H9 (cell line): ENCODE measurements around the gene MOB4. TPM values are rescaled to one million over a fixed set of nuclear protein-coding genes. Genes with fewer than 3 reads are reported as not detected.

Experiments
- DNase-seq: peaks from one replicate; pipeline ENCODE4 v3.0.0-alpha.2; 2017
- H2AFZ ChIP-seq: one replicate; pipeline ENCODE4 v1.6.1; 2013; ENCODE audit warnings: mild to moderate bottlenecking, low read length, control low read depth, moderate library complexity
- H2AK5ac ChIP-seq: 2 replicates; pipeline ENCODE4 v1.6.1; 2013; ENCODE audit warnings: low read length, control low read depth, mixed read lengths; ENCODE audit not compliant: insufficient read length
- H2BK120ac ChIP-seq: one replicate; pipeline ENCODE4 v1.6.1; 2013; ENCODE audit warnings: low read depth, mild to moderate bottlenecking, low read length, control low read depth, inconsistent platforms; ENCODE audit not compliant: poor library complexity, severe bottlenecking
- H2BK12ac ChIP-seq: 2 replicates; pipeline ENCODE4 v1.6.1; 2013; ENCODE audit warnings: low read length, control low read depth, mixed read lengths, low read depth; ENCODE audit not compliant: insufficient read length
- H2BK15ac ChIP-seq: 2 replicates; pipeline ENCODE4 v1.6.1; 2013; ENCODE audit warnings: low read depth, low read length, control low read depth
- H2BK20ac ChIP-seq: one replicate; pipeline ENCODE4 v1.6.1; 2013; ENCODE audit warnings: low read depth, mild to moderate bottlenecking, low read length, control low read depth, inconsistent platforms; ENCODE audit not compliant: poor library complexity, severe bottlenecking
- H2BK5ac ChIP-seq: 2 replicates; pipeline ENCODE4 v1.6.1; 2013; ENCODE audit warnings: low read length, control low read depth, mixed read lengths; ENCODE audit not compliant: insufficient read length
- H3K14ac ChIP-seq: 2 replicates; pipeline ENCODE4 v1.6.1; 2013; ENCODE audit warnings: low read length, control low read depth; ENCODE audit not compliant: insufficient read depth
- H3K18ac ChIP-seq: 2 replicates; pipeline ENCODE4 v1.6.1; 2013; ENCODE audit warnings: low read depth, mild to moderate bottlenecking, mixed read lengths, low read length, control low read depth; ENCODE audit not compliant: insufficient read length
- H3K23ac ChIP-seq: 2 replicates; pipeline ENCODE4 v1.6.1; 2013; ENCODE audit warnings: low read length, control low read depth, mixed read lengths, low read depth; ENCODE audit not compliant: insufficient read length
- H3K23me2 ChIP-seq: 2 replicates; pipeline ENCODE4 v1.6.1; 2013; ENCODE audit warnings: low read depth, mild to moderate bottlenecking, mixed read lengths, low read length, control low read depth; ENCODE audit not compliant: insufficient read length, poor library complexity, severe bottlenecking
- H3K27ac ChIP-seq: 2 replicates; pipeline ENCODE4 v1.5.1; 2013; ENCODE audit warnings: low read length, control low read depth, mixed read lengths, low read depth; ENCODE audit not compliant: insufficient read length
- H3K27me3 ChIP-seq: 2 replicates; pipeline ENCODE4 v1.6.1; 2013; ENCODE audit warnings: low read length, control low read depth, inconsistent platforms; ENCODE audit not compliant: insufficient read depth
- H3K4ac ChIP-seq: 2 replicates; pipeline ENCODE4 v1.6.1; 2013; ENCODE audit warnings: low read depth, mild to moderate bottlenecking, control low read depth, inconsistent platforms, low read length, moderate library complexity
- H3K4me1 ChIP-seq: 2 replicates; pipeline ENCODE4 v1.6.1; 2013; ENCODE audit warnings: low read length, control low read depth, inconsistent platforms; ENCODE audit not compliant: insufficient read depth
- H3K4me2 ChIP-seq: 2 replicates; pipeline ENCODE4 v1.6.1; 2013; ENCODE audit warnings: low read length, control low read depth, mixed read lengths; ENCODE audit not compliant: insufficient read length, insufficient read depth
- H3K56ac ChIP-seq: 2 replicates; pipeline ENCODE4 v1.6.1; 2013; ENCODE audit warnings: low read depth, mild to moderate bottlenecking, mixed read lengths, low read length, control low read depth; ENCODE audit not compliant: insufficient read length
- H3K79me1 ChIP-seq: 2 replicates; pipeline ENCODE4 v1.6.1; 2013; ENCODE audit warnings: low read depth, mild to moderate bottlenecking, moderate library complexity, low read length, control low read depth, inconsistent platforms; ENCODE audit not compliant: insufficient read depth, poor library complexity, severe bottlenecking
- H3K79me2 ChIP-seq: 2 replicates; pipeline ENCODE4 v1.6.1; 2013; ENCODE audit warnings: low read length, control low read depth, inconsistent platforms; ENCODE audit not compliant: insufficient read depth
- H3K9ac ChIP-seq: 2 replicates; pipeline ENCODE4 v1.6.1; 2013; ENCODE audit warnings: low read length, control low read depth, mixed read lengths; ENCODE audit not compliant: insufficient read length; ENCODE audit errors: extremely low read depth
- H3K9me3 ChIP-seq: one replicate; pipeline ENCODE4 v1.6.1; 2013; ENCODE audit warnings: low read depth, low read length, inconsistent platforms; ENCODE audit not compliant: control insufficient read depth
- H3T11ph ChIP-seq: one replicate; pipeline ENCODE4 v1.6.1; 2013; ENCODE audit warnings: mild to moderate bottlenecking, low read length, control low read depth, inconsistent platforms
- H4K20me1 ChIP-seq: one replicate; pipeline ENCODE4 v1.6.1; 2013; ENCODE audit not compliant: control insufficient read depth, insufficient read length, insufficient read depth
- H4K5ac ChIP-seq: 2 replicates; pipeline ENCODE4 v1.6.1; 2013; ENCODE audit warnings: low read depth, mild to moderate bottlenecking, mixed read lengths, low read length, control low read depth; ENCODE audit not compliant: insufficient read length
- H4K8ac ChIP-seq: replicated peaks from 2 replicates; pipeline ENCODE4 v1.6.1; 2013; ENCODE audit warnings: low read length, control low read depth, mixed read lengths, low read depth; ENCODE audit not compliant: insufficient read length
- H4K91ac ChIP-seq: 2 replicates; pipeline ENCODE4 v1.6.1; 2013; ENCODE audit warnings: low read depth, mild to moderate bottlenecking, moderate library complexity, mixed read lengths, low read length, control low read depth; ENCODE audit not compliant: insufficient read length
- H3K27ac Mint-ChIP-seq, 3 experiments: 2 replicates in 2 of 3; 3 replicates in 1 of 3; pipeline ENCODE4 v1.8.0; 2020 to 2021; ENCODE audit warnings: mixed read lengths in 3 of 3, mild to moderate bottlenecking in 1 of 3, moderate library complexity in 1 of 3
- H3K27me3 Mint-ChIP-seq: 2 replicates; pipeline ENCODE4 v1.8.0; 2021; ENCODE audit warnings: low read depth, mild to moderate bottlenecking, moderate library complexity, mixed read lengths
- H3K36me3 Mint-ChIP-seq, 3 experiments: 2 replicates in 2 of 3; 3 replicates in 1 of 3; pipeline ENCODE4 v1.8.0; 2020 to 2021; ENCODE audit warnings: low read depth in 3 of 3, mixed read lengths in 3 of 3; ENCODE audit not compliant: insufficient read depth in 1 of 3
- H3K4me1 Mint-ChIP-seq, 2 experiments: 2 replicates each; pipeline ENCODE4 v1.8.0; 2020; ENCODE audit warnings: mixed read lengths in 2 of 2
- H3K4me3 Mint-ChIP-seq, 2 experiments: 2 replicates in 1 of 2; 3 replicates in 1 of 2; pipeline ENCODE4 v1.8.0; 2020 to 2021; ENCODE audit warnings: mild to moderate bottlenecking in 2 of 2, mixed read lengths in 2 of 2, moderate library complexity in 1 of 2
- H3K9me3 Mint-ChIP-seq, 2 experiments: 2 replicates in 1 of 2; 3 replicates in 1 of 2; pipeline ENCODE4 v1.8.0; 2020; ENCODE audit warnings: mild to moderate bottlenecking in 2 of 2, mixed read lengths in 2 of 2, moderate library complexity in 1 of 2
- CTCF ChIP-seq: fragments of 200-600 bp; sonication (generic); conservative IDR thresholded peaks from 3 replicates; pipeline ENCODE4 v1.8.0; 2021; ENCODE audit warnings: antibody characterized with exemption, mild to moderate bottlenecking
- WGBS: extraction: QIAGEN DNeasy Blood & Tissue Kit; methylation state at CpG from one replicate; pipeline ENCODE4 v1.1.7; 2013; ENCODE audit warnings: missing lambda C conversion rate, low lambda C conversion rate, mixed read lengths; ENCODE audit not compliant: insufficient read length; ENCODE audit errors: extremely low coverage; 5-methylcytosine and 5-hydroxymethylcytosine counted together
- total RNA-seq: library from RNA; stranded (reverse); gene quantifications from 2 replicates; pipeline ENCODE4 v1.2.1, GENCODE V29; 2021

MOB4 gene
- total RNA-seq, 1 experiment from 2014 or later = 57.6 TPM

- Histone ChIP-seq H3T11ph (no peak overlapping the region), H2AK5ac (no peak overlapping the region), H2BK12ac (no peak overlapping the region), H4K8ac (no peak overlapping the region), H3K27me3 (no peaks in the 10 kb centered on the region), H4K20me1 (no peaks in the 10 kb centered on the region), H3K56ac (no peak overlapping the region), H3K14ac (no peak overlapping the region), H3K23me2 (peaks cover 7% of the 10 kb centered on the region), H2BK15ac (no peak overlapping the region), H2AFZ (no peak overlapping the region), H3K79me2 (peaks cover 16% of the 10 kb centered on the region; the same call in 1 of the 2 replicates), H4K5ac (no peak overlapping the region), H3K4me1 (0 out of 2 replicates have a peak, but pooled peaks cover 3% of the 10 kb centered on the region), H3K79me1 (no peaks in the 10 kb centered on the region), H2BK20ac (no peak overlapping the region), H3K23ac (no peak overlapping the region), H4K91ac (no peak overlapping the region), H3K4me2 (no peak overlapping the region), H2BK5ac (no peak overlapping the region), H3K9ac (no peak overlapping the region), H3K18ac (no peak overlapping the region), H3K4ac (no peak overlapping the region), H3K27ac (no peak overlapping the region), H3K9me3 (no peaks in the 10 kb centered on the region), H2BK120ac (no peak overlapping the region)
- Mint-ChIP-seq H3K27me3 (no peaks in the 10 kb centered on the region; the same call in 1 of the 2 replicates), H3K4me3 (no peak overlapping the region), H3K36me3 (peaks cover 0 to 3% (median 1%) of the 10 kb centered on the region in 3 experiments; a peak in 2 of 7 replicates), H3K9me3 (no peaks in the 10 kb centered on the region), H3K4me1 (peaks cover 15 to 23% of the 10 kb centered on the region in 2 experiments), H3K27ac (no peak overlapping the region)
- TF ChIP-seq CTCF = no peak
- DNase-seq = no peak
- WGBS = no CpG with 5 or more reads among the region's 5 CpGs
These were observed 2.0 kb upstream of the MOB4 start for GRCh38 chr2:197513915-197514314.
